ENCODE measurements around the gene ACBD4. TPM values are rescaled to one million over a fixed set of nuclear protein-coding genes. Genes with fewer than 3 reads are reported as not detected.

Gene ACBD4
- polyA plus RNA-seq, 1 donor from 2014 or later: 3.1 TPM

GRCh38 chr17:45108595-45109521 is 26.6 kb upstream of the ACBD4 start:
- H3K36me3 ChIP-seq (ENCODE audit: insufficient read depth, low read length): peaks cover 4% of the 10 kb centered on the region
- no peaks in the 10 kb centered on the region for H3K27me3 ChIP-seq (ENCODE audit: insufficient read depth, low read depth, low read length)
- no peak overlapping the region for H3K27ac ChIP-seq (ENCODE audit: low read length)
- no peaks in the 10 kb centered on the region for H3F3A ChIP-seq (ENCODE audit: insufficient read depth, low read length, poor library complexity, severe bottlenecking)
- no peaks in the 10 kb centered on the region for H4K20me1 ChIP-seq (ENCODE audit: insufficient read depth)
- no peaks in the 10 kb centered on the region for H3K9me3 ChIP-seq (ENCODE audit: low read length)
- H3K9ac ChIP-seq (ENCODE audit: low read length): no peak overlapping the region
- TF ChIP-seq EZH2 (IDR thresholded peaks at IDR 0.05; ENCODE audit: borderline replicate concordance, insufficient read depth, low read length, poor library complexity, severe bottlenecking) (no peak), TAF1 (IDR thresholded peaks at IDR 0.05; ENCODE audit: low read depth) (no peak), REST (IDR thresholded peaks at IDR 0.05; ENCODE audit: borderline replicate concordance) (no peak), POLR2AphosphoS5 (IDR thresholded peaks at IDR 0.05) (no peak), SMC3 (conservative IDR thresholded peaks at IDR 0.05; ENCODE audit: poor library complexity) (no peak), MXI1 (conservative IDR thresholded peaks at IDR 0.05; ENCODE audit: poor library complexity, severe bottlenecking) (no peak), RAD21 (conservative IDR thresholded peaks at IDR 0.05) (no peak), EP300 (conservative IDR thresholded peaks at IDR 0.05; ENCODE audit: poor library complexity, severe bottlenecking) (no peak)
- TF ChIP-seq, protein P1, sequence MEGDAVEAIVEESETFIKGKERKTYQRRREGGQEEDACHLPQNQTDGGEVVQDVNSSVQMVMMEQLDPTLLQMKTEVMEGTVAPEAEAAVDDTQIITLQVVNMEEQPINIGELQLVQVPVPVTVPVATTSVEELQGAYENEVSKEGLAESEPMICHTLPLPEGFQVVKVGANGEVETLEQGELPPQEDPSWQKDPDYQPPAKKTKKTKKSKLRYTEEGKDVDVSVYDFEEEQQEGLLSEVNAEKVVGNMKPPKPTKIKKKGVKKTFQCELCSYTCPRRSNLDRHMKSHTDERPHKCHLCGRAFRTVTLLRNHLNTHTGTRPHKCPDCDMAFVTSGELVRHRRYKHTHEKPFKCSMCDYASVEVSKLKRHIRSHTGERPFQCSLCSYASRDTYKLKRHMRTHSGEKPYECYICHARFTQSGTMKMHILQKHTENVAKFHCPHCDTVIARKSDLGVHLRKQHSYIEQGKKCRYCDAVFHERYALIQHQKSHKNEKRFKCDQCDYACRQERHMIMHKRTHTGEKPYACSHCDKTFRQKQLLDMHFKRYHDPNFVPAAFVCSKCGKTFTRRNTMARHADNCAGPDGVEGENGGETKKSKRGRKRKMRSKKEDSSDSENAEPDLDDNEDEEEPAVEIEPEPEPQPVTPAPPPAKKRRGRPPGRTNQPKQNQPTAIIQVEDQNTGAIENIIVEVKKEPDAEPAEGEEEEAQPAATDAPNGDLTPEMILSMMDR (IDR thresholded peaks at IDR 0.05; ENCODE audit: poor library complexity, severe bottlenecking): no peak
- no peaks in the 10 kb centered on the region for H3K9me2 ChIP-seq (ENCODE audit: insufficient read depth, low read length)
- H3K79me2 ChIP-seq (replicated peaks; ENCODE audit: insufficient read depth, low read length): no peaks in the 10 kb centered on the region
- no peak overlapping the region for H3K4me3 ChIP-seq (ENCODE audit: low read length)
- no peak overlapping the region for H2AFZ ChIP-seq (ENCODE audit: low read depth, low read length)
- no peak overlapping the region for H3K4me2 ChIP-seq (ENCODE audit: low read length)

DNA sequence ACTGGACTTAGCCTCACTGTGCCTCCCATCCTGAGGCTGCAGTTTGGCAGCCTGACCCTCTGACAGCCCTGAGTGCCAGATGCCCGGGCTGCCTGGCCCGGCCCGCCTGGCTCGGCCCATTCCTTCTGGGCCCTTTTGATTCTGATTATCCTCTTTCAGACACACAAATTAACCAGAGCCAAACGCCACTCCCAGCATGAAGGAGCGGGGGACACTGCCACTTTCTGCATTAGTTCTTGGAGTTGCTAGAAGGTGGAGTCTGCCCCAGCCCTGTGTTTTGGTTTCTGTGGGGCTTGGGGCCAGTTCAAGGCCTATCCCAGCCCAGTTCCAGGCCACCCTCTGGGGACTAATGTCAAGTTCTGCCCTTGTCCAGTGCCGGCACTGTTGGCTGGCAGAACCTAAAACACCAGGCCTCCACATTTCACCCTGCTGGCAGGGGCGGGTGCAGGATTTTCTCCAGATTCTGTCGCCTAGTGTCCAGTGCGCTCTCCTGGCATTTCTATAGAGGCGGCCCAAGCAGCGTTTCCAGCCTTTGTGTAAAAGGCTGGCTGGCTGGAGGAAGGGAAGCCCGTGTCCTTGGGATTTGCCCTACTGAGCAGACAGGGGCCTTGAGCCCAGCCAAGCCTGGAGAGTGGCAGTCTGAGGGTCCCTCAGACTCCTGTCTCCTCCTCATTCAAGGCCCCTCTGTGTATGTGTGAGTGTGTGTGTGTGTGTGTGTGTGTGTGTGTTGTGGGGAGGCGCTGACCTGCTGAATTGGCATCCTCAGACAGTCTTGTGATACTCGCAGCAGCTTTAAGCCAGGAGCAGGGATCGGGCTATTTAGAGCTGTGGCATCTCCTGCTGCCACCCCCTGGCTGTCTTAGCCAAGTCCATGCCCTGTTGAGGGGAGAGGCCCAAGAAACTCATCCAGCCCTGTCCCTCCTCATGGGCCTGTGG is 24.5 kb upstream of the ACBD4 start:
- no peaks in the 10 kb centered on the region for H3K79me2 ChIP-seq (replicated peaks; ENCODE audit: insufficient read depth, low read length)
- no peaks in the 10 kb centered on the region for H3F3A ChIP-seq (ENCODE audit: insufficient read depth, low read length, poor library complexity, severe bottlenecking)
- no peak overlapping the region for H3K4me2 ChIP-seq (ENCODE audit: low read length)
- H3K9ac ChIP-seq (ENCODE audit: low read length): no peak overlapping the region
- TF ChIP-seq SMC3 (conservative IDR thresholded peaks at IDR 0.05; ENCODE audit: poor library complexity): no peak
- no peak for TF ChIP-seq REST (IDR thresholded peaks at IDR 0.05; ENCODE audit: borderline replicate concordance)
- TF ChIP-seq, protein P1 (IDR thresholded peaks at IDR 0.05; ENCODE audit: poor library complexity, severe bottlenecking): no peak
- TF ChIP-seq EP300 (conservative IDR thresholded peaks at IDR 0.05; ENCODE audit: poor library complexity, severe bottlenecking): no peak
- no peak for TF ChIP-seq TAF1 (IDR thresholded peaks at IDR 0.05; ENCODE audit: low read depth)
- TF ChIP-seq MXI1 (conservative IDR thresholded peaks at IDR 0.05; ENCODE audit: poor library complexity, severe bottlenecking): no peak
- no peak for TF ChIP-seq POLR2AphosphoS5 (IDR thresholded peaks at IDR 0.05)
- TF ChIP-seq EZH2 (IDR thresholded peaks at IDR 0.05; ENCODE audit: borderline replicate concordance, insufficient read depth, low read length, poor library complexity, severe bottlenecking): no peak
- TF ChIP-seq RAD21 (conservative IDR thresholded peaks at IDR 0.05): no peak
- H3K27me3 ChIP-seq (ENCODE audit: insufficient read depth, low read depth, low read length): no peaks in the 10 kb centered on the region
- no peaks in the 10 kb centered on the region for H3K9me2 ChIP-seq (ENCODE audit: insufficient read depth, low read length)
- no peak overlapping the region for H2AFZ ChIP-seq (ENCODE audit: low read depth, low read length)
- no peak overlapping the region for H3K27ac ChIP-seq (ENCODE audit: low read length)
- H4K20me1 ChIP-seq (ENCODE audit: insufficient read depth): no peaks in the 10 kb centered on the region
- no peak overlapping the region for H3K4me3 ChIP-seq (ENCODE audit: low read length)
- H3K36me3 ChIP-seq (ENCODE audit: insufficient read depth, low read length): no peaks in the 10 kb centered on the region
- no peaks in the 10 kb centered on the region for H3K9me3 ChIP-seq (ENCODE audit: low read length)

Measured in neural cell (in vitro differentiated cells).